Measurements from ENCODE around the gene UBE2E2. TPM values are rescaled to one million over a fixed set of nuclear protein-coding genes. Genes with fewer than 3 reads are reported as not detected.

UBE2E2 gene
- total RNA-seq, 1 donor from 2014 or later = 89.8 TPM

DNA sequence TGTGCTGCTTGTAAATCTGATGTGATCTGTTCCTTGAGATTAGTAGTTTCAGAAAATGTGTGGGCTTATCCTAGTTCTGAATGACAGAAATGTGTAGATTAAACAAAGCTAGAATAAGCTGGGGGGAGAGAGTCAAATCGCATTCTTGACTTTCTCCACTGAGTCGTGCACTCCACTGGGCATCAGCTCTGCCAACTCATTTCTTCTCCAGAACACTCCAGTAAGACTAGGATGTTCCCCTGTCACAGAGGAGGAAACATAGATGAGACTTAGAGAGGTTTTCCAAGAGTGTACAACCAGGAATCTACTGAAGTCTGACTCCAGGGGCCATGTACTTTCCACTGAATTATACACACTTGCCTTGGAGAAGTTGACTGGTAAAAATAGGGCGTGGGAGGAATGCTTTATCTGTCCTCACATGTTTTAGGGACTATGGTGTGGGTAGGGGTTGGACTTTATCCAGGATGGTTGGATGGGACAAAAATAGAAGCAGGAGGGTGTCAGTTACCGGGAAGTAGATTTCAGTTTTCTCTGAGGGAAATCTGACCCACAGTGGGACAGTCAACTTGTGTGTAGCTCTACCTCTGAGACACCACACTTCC is 298.2 kb downstream of the UBE2E2 start:
- Histone ChIP-seq H4K20me1 (ENCODE audit: low read depth) (no peaks in the 10 kb centered on the region), H3F3A (ENCODE audit: low read depth) (no peaks in the 10 kb centered on the region), H3K27ac (no peak overlapping the region), H3K9me3 (ENCODE audit: low read depth) (no peaks in the 10 kb centered on the region), H3K4me1 (peaks cover 8% of the 10 kb centered on the region), H3K27me3 (no peaks in the 10 kb centered on the region), H3K9ac (no peak overlapping the region), H3K4me2 (no peak overlapping the region), H3K4me3 (no peak overlapping the region), H3K79me2 (ENCODE audit: low read depth) (no peaks in the 10 kb centered on the region), H2AFZ (replicated peaks) (no peak overlapping the region), H3K36me3 (no peaks in the 10 kb centered on the region)
- no peaks in the 10 kb centered on the region for H3K36me3 Mint-ChIP-seq
- H3K4me1 Mint-ChIP-seq = no peaks in the 10 kb centered on the region
- no peaks in the 10 kb centered on the region for H3K27me3 Mint-ChIP-seq (ENCODE audit: insufficient read depth, low read depth)
- H3K27ac Mint-ChIP-seq = no peak overlapping the region
- no peak overlapping the region for H3K4me3 Mint-ChIP-seq
- TF ChIP-seq EZH2phosphoT487 (IDR thresholded peaks at IDR 0.05) = no peak
- TF ChIP-seq, protein P1, sequence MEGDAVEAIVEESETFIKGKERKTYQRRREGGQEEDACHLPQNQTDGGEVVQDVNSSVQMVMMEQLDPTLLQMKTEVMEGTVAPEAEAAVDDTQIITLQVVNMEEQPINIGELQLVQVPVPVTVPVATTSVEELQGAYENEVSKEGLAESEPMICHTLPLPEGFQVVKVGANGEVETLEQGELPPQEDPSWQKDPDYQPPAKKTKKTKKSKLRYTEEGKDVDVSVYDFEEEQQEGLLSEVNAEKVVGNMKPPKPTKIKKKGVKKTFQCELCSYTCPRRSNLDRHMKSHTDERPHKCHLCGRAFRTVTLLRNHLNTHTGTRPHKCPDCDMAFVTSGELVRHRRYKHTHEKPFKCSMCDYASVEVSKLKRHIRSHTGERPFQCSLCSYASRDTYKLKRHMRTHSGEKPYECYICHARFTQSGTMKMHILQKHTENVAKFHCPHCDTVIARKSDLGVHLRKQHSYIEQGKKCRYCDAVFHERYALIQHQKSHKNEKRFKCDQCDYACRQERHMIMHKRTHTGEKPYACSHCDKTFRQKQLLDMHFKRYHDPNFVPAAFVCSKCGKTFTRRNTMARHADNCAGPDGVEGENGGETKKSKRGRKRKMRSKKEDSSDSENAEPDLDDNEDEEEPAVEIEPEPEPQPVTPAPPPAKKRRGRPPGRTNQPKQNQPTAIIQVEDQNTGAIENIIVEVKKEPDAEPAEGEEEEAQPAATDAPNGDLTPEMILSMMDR (IDR thresholded peaks at IDR 0.05) = no peak
- TF ChIP-seq EZH2 (IDR thresholded peaks at IDR 0.05) = no peak
- DNase-seq (ENCODE audit: low spot score) = no peak
- H3K9me3 Mint-ChIP-seq = no peaks in the 10 kb centered on the region

DNA sequence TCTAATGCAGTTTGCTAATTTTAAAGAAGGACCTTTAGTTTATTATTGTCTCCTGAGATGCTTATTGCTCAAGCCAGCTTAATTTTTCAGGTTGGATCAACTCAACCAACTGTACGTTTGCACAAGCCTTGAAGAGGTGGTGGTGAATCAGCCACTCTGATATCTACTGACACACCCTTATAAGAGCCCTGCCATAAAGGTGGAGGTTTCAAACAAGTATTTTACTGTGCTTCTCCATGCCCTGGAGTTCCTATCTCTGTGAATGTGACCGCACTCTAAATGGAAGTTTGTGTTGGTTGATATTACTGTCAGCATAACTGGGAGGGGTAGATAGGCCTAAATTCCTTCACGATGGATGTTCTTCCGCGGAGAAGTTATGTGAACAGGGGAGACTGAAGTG is 305.3 kb downstream of the UBE2E2 start:
- H3K4me3 ChIP-seq = no peak overlapping the region
- no peak overlapping the region for H2AFZ ChIP-seq (replicated peaks)
- DNase-seq (ENCODE audit: low spot score) = no peak
- Mint-ChIP-seq H3K9me3 (no peaks in the 10 kb centered on the region), H3K27ac (no peak overlapping the region), H3K27me3 (ENCODE audit: insufficient read depth, low read depth) (no peaks in the 10 kb centered on the region), H3K36me3 (no peaks in the 10 kb centered on the region), H3K4me3 (no peak overlapping the region), H3K4me1 (no peaks in the 10 kb centered on the region)
- H3K27ac ChIP-seq = no peak overlapping the region
- no peak overlapping the region for H3K4me2 ChIP-seq
- H3F3A ChIP-seq (ENCODE audit: low read depth) = no peaks in the 10 kb centered on the region
- no peaks in the 10 kb centered on the region for H4K20me1 ChIP-seq (ENCODE audit: low read depth)
- H3K9ac ChIP-seq = no peak overlapping the region
- TF ChIP-seq EZH2 (IDR thresholded peaks at IDR 0.05) (no peak), EZH2phosphoT487 (IDR thresholded peaks at IDR 0.05) (no peak)
- TF ChIP-seq, protein P1 (IDR thresholded peaks at IDR 0.05) = no peak
- H3K27me3 ChIP-seq = no peaks in the 10 kb centered on the region
- no peaks in the 10 kb centered on the region for H3K79me2 ChIP-seq (ENCODE audit: low read depth)
- no peaks in the 10 kb centered on the region for H3K9me3 ChIP-seq (ENCODE audit: low read depth)
- peaks cover 5% of the 10 kb centered on the region for H3K4me1 ChIP-seq
- H3K36me3 ChIP-seq = no peaks in the 10 kb centered on the region

DNA sequence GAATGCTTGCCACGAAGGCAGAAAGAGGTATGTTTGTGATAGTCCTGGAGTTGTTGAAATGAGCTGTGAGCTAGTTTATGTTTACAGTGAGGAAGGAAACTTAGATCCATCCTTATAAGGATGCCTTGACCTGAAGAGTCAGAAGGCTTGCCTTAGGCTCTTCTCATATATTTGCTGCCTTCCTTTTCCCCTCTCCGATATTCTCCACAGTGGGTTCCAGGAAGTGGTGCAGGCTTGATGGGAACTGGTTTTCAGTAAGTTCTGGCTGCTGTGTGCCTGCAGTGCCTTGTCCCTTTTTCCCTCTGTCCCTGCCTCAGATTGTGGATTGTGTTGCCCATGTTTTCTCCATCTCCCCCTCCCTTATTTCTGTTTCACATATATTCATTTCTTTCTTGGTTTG is 315.3 kb downstream of the UBE2E2 start:
- no peak overlapping the region for H3K4me3 Mint-ChIP-seq
- H3K36me3 Mint-ChIP-seq = no peaks in the 10 kb centered on the region
- no peak overlapping the region for H3K9ac ChIP-seq
- H3K27me3 Mint-ChIP-seq (ENCODE audit: insufficient read depth, low read depth) = no peaks in the 10 kb centered on the region
- DNase-seq (ENCODE audit: low spot score) = no peak
- no peak overlapping the region for H3K27ac Mint-ChIP-seq
- no peaks in the 10 kb centered on the region for H3F3A ChIP-seq (ENCODE audit: low read depth)
- no peaks in the 10 kb centered on the region for H3K9me3 ChIP-seq (ENCODE audit: low read depth)
- TF ChIP-seq EZH2phosphoT487 (IDR thresholded peaks at IDR 0.05) (no peak), EZH2 (IDR thresholded peaks at IDR 0.05) (no peak)
- TF ChIP-seq, protein P1 (IDR thresholded peaks at IDR 0.05) = no peak
- peaks cover 28% of the 10 kb centered on the region for H3K4me1 ChIP-seq
- H4K20me1 ChIP-seq (ENCODE audit: low read depth) = no peaks in the 10 kb centered on the region
- no peak overlapping the region for H3K4me2 ChIP-seq
- H3K36me3 ChIP-seq = no peaks in the 10 kb centered on the region
- peaks cover 10% of the 10 kb centered on the region for H3K4me1 Mint-ChIP-seq
- no peak overlapping the region for H2AFZ ChIP-seq (replicated peaks)
- no peaks in the 10 kb centered on the region for H3K27me3 ChIP-seq
- H3K27ac ChIP-seq = no peak overlapping the region
- no peak overlapping the region for H3K4me3 ChIP-seq
- no peaks in the 10 kb centered on the region for H3K9me3 Mint-ChIP-seq
- no peaks in the 10 kb centered on the region for H3K79me2 ChIP-seq (ENCODE audit: low read depth)
